Ovary (tissue), 9 donors: ENCODE results near the gene FTO. TPM values are rescaled to one million over a fixed set of nuclear protein-coding genes. Genes with fewer than 3 reads are reported as not detected.

ENCODE experiments used
- DNase-seq, 5 donors: peaks; one replicate each; pipeline ENCODE4 v3.0.0-alpha.2; 2019 to 2020
- H3K27ac ChIP-seq, 2 donors: fragments of 200-600 bp; one replicate each; pipeline versions ENCODE4 v1.5.1 to v1.8.0; 2019 to 2022
- H3K27me3 ChIP-seq: fragments of 200-600 bp; one replicate; pipeline ENCODE4 v1.8.0; 2022
- H3K36me3 ChIP-seq: fragments of 200-600 bp; sonication (generic); one replicate; pipeline ENCODE4 v1.5.1; 2019
- H3K4me1 ChIP-seq: one replicate; pipeline ENCODE4 v1.8.1; 2013; ENCODE audit warnings: mild to moderate bottlenecking, moderate library complexity; ENCODE audit not compliant: insufficient read depth
- H3K4me3 ChIP-seq: fragments of 200-600 bp; sonication (generic); one replicate; pipeline ENCODE4 v1.5.1; 2017
- H3K9me3 ChIP-seq, 2 donors: fragments of 200-600 bp in 1 of 2; sonication (generic) in 1 of 2; one replicate each; pipeline versions ENCODE4 v1.5.1 to v1.8.1; 2013 to 2019; ENCODE audit warnings: mild to moderate bottlenecking in 1 of 2, moderate library complexity in 1 of 2
- EP300 ChIP-seq: sonication (generic); formaldehyde crosslinking; IDR thresholded peaks from one replicate; pipeline ENCODE4 v1.6.1; 2017; ENCODE audit warnings: antibody characterized with exemption
- POLR2A ChIP-seq: fragments of 450-650 bp; IDR thresholded peaks from one replicate; pipeline ENCODE4 v1.6.1; 2017; ENCODE audit warnings: antibody characterized with exemption, mild to moderate bottlenecking, moderate library complexity
- WGBS, 3 donors: extraction: QIAGEN DNeasy Blood & Tissue Kit in 1 of 3; methylation state at CpG; one replicate each; pipeline versions ENCODE4 v1.1.5 to v1.1.7; 2013 to 2017; 5-methylcytosine and 5-hydroxymethylcytosine counted together
- intact Hi-C, 4 donors: fragments of 100-400 bp; cut with DNase I; formaldehyde crosslinking; loops; one replicate each; pipeline versions ENCODE4 v1.11.0 to v1.15.1; 2022 to 2023
- polyA plus RNA-seq, 2 donors: library from polyadenylated mRNA; stranded (reverse); fragments of 200-250 nt in 1 of 2; fragments of 350-450 nt in 1 of 2; fragmentation: Illumina TruSeq in 1 of 2; extraction: RNeasy Lipid Tissue Mini Kit (QIAGEN cat#74804) in 1 of 2; gene quantifications; one replicate each; pipeline ENCODE4 v1.2.3, GENCODE V29; 2013 to 2014
- total RNA-seq, 7 donors: library from RNA; depleted of rRNA in 2 of 7; stranded (reverse); fragments of >200 nt in 2 of 7; fragmentation: NEBNext Ultra II Directional in 3 of 7; extraction: Animal tissue kit (Norgen Biotek cat#: 25700) in 3 of 7; gene quantifications; one replicate each; pipeline versions ENCODE4 v1.1.0 to v1.2.4, GENCODE V29; 2016 to 2023
- TF ChIP-seq, protein P1 (sequence below), 3 donors: fragments of 450-650 bp in 2 of 3; fragments of 200-600 bp in 1 of 3; IDR thresholded peaks; one replicate each; pipeline versions ENCODE4 v1.5.1 to v1.8.0; 2016 to 2022; ENCODE audit warnings: antibody characterized with exemption in 3 of 3, mild to moderate bottlenecking in 1 of 3
- donor health status: DM: no; HTN: no; CAD: no; lungs with moderate emphysema.
- donor health status: DM: no; HTN: no; CAD: no.
- donor health status: Bipolar disorder and iron deficiency.
- donor health status: DM: yes; HTN: yes; CAD: no.
- donor health status: DM: no; HTN: no; CAD: no.
- donor health status: DM: yes; HTN: yes; CAD: no.

Gene FTO
- total and polyA plus RNA-seq, 9 donors = 43.6 to 128 (median 91.4) TPM

DNA sequence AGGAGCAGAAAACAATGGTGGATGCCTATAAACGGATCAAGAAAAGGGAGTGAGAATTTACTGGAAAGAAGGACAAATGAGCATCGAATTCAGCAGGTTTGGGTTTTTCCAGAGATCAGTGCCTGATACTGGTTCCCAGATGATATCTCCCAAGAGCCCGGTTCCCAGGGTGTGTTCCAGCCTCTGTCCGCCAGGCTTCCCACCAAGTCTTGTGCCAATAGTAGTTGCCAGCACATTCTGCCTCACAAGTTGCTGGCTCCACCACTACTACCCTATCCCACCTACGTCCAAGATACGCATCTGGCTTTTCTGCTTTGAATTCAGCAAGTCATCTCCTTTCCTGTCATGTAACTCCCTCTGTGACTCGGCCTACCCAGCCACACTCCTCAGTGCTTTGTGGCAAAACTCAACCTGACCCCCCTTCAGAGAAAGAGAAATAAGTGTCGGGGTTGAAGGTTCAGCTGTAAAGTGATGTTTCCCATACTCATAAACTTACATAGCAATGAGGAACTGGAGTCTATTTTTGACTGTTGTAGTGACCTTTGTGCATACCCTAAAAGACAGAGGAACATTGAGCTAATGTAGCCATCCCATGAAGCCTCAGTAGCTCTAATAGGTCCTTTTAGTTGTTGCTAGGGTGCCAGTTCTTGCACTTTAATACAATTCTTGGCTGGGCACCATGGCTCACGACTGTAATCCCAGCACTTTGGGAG is 305.7 kb downstream of the FTO start:
- WGBS, 3 donors = 95 to 99% (median 97%) methylated on average over 9 of the region's 9 CpGs
- TF ChIP-seq, protein P1, sequence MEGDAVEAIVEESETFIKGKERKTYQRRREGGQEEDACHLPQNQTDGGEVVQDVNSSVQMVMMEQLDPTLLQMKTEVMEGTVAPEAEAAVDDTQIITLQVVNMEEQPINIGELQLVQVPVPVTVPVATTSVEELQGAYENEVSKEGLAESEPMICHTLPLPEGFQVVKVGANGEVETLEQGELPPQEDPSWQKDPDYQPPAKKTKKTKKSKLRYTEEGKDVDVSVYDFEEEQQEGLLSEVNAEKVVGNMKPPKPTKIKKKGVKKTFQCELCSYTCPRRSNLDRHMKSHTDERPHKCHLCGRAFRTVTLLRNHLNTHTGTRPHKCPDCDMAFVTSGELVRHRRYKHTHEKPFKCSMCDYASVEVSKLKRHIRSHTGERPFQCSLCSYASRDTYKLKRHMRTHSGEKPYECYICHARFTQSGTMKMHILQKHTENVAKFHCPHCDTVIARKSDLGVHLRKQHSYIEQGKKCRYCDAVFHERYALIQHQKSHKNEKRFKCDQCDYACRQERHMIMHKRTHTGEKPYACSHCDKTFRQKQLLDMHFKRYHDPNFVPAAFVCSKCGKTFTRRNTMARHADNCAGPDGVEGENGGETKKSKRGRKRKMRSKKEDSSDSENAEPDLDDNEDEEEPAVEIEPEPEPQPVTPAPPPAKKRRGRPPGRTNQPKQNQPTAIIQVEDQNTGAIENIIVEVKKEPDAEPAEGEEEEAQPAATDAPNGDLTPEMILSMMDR (IDR thresholded peaks at IDR 0.05) = no peak
- TF ChIP-seq EP300 (no peak), POLR2A (no peak)
- Histone ChIP-seq H3K9me3 (no peaks in the 10 kb centered on the region), H3K27ac (no peak overlapping the region), H3K36me3 (no peaks in the 10 kb centered on the region), H3K27me3 (no peaks in the 10 kb centered on the region), H3K4me3 (no peak overlapping the region), H3K4me1 (no peaks in the 10 kb centered on the region)
- no peak for DNase-seq
- intact Hi-C loops = no loop called here

DNA sequence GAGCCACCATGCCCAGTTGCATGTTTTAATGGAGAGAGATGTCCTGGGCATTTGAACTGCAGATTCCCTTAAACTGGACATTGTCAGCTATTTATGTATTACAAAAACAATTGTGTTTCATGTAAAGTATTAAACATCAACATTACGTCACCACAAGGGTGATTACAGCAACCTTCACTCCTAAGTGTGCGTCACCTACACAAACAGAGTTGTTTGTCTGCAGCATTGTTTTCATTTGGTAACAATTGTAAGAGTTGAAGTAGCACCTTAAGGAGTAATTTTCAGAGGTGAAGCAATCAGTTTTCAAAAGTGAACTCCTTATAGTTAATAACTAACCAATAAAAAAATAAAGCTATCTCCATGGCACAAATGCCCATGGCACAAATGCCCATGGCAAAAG is 311.2 kb downstream of the FTO start:
- Histone ChIP-seq H3K27me3 (no peaks in the 10 kb centered on the region), H3K9me3 (no peaks in the 10 kb centered on the region), H3K36me3 (no peaks in the 10 kb centered on the region), H3K4me1 (no peaks in the 10 kb centered on the region), H3K27ac (no peak overlapping the region), H3K4me3 (no peak overlapping the region)
- DNase-seq = no peak
- intact Hi-C loops = no loop called here
- TF ChIP-seq POLR2A = no peak
- TF ChIP-seq, protein P1 (IDR thresholded peaks at IDR 0.05) = no peak
- no peak for TF ChIP-seq EP300
- WGBS, 3 donors = 96 to 98% (median 97%) methylated on average over 2 of the region's 2 CpGs

DNA sequence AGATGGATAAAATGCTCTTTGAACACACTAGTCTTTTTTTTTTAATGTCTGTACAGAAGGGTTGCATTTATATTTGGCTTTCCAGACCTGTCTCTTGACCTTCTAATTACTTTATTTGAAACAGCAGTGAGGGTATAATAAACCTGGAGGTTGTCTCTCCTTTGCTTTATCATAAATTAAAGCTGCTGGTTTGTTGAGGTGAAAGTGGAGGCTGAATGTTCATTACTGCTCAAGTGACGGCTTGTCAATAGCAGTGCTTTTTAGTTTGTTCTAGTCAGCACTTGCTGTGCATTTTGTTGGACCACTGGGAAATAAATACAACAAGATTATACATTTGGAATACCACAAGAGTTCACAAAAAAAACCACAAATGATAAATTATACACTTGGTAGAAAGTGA is 318.4 kb downstream of the FTO start:
- H3K4me3 ChIP-seq = no peak overlapping the region
- no peaks in the 10 kb centered on the region for H3K36me3 ChIP-seq
- TF ChIP-seq EP300 (no peak), POLR2A (no peak)
- TF ChIP-seq, protein P1 (IDR thresholded peaks at IDR 0.05) = no peak
- no peaks in the 10 kb centered on the region for H3K27me3 ChIP-seq
- no peak overlapping the region for H3K27ac ChIP-seq
- 84 to 96% (median 93%) methylated on average over 1 of the region's 1 CpG for WGBS, 3 donors
- no peaks in the 10 kb centered on the region for H3K4me1 ChIP-seq
- H3K9me3 ChIP-seq = no peaks in the 10 kb centered on the region
- no peak for DNase-seq
- intact Hi-C loops = no loop called here

DNA sequence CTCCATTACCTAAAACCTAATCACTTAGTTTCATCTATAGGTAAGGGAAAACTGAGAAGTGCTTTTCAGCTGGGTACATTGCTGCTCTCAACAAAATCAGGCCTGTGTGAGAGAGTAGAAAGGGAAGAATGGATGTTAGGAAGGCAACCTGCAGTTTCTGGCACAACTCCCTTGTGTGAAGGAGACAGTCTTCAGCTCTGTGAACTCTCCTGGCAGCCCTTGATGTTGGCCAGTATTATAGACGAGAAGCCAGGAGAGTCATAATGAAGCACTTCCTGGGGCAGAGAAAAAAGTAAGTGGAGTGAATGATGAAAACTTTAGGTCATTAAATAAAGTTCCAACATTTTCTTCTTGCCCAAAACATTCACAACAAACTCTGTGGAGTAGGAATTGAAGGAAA is 322.5 kb downstream of the FTO start:
- no peaks in the 10 kb centered on the region for H3K9me3 ChIP-seq
- H3K36me3 ChIP-seq = no peaks in the 10 kb centered on the region
- H3K4me3 ChIP-seq = no peak overlapping the region
- WGBS, 3 donors = 35 to 71% (median 59%) methylated on average over 1 of the region's 1 CpG
- no peak for DNase-seq
- H3K27ac ChIP-seq = no peak overlapping the region
- TF ChIP-seq POLR2A (no peak), EP300 (no peak)
- TF ChIP-seq, protein P1 (IDR thresholded peaks at IDR 0.05) = no peak
- intact Hi-C loops = no loop called here
- H3K27me3 ChIP-seq = no peaks in the 10 kb centered on the region
- no peaks in the 10 kb centered on the region for H3K4me1 ChIP-seq
